ENCODE data around the gene MELTF.

DNA sequence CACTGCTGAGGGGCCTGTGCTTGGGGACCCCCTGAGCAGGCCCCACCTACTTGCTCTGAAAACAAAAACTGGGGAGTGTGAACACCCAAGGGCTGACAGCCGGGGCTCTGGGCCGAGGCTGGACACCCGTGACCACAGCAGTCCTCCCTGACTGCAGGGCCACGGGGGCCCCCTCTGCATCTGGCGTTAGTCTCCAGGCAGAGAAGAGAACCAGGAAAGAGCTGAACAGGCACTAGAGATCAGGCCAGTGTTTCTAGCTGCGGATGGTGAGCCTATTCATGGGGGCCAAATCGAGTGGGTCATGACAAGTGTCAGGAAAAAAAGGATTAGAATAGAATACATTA, 17.1 kb downstream of the MELTF start:
- TF ChIP-seq ZC3H10 (CRISPR knock-in tag; IDR thresholded peaks at IDR 0.05) (no peak), SNAI2 (CRISPR knock-in tag; IDR thresholded peaks at IDR 0.05) (no peak)
- TF ChIP-seq, protein P1, sequence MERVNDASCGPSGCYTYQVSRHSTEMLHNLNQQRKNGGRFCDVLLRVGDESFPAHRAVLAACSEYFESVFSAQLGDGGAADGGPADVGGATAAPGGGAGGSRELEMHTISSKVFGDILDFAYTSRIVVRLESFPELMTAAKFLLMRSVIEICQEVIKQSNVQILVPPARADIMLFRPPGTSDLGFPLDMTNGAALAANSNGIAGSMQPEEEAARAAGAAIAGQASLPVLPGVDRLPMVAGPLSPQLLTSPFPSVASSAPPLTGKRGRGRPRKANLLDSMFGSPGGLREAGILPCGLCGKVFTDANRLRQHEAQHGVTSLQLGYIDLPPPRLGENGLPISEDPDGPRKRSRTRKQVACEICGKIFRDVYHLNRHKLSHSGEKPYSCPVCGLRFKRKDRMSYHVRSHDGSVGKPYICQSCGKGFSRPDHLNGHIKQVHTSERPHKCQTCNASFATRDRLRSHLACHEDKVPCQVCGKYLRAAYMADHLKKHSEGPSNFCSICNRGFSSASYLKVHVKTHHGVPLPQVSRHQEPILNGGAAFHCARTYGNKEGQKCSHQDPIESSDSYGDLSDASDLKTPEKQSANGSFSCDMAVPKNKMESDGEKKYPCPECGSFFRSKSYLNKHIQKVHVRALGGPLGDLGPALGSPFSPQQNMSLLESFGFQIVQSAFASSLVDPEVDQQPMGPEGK (CRISPR knock-in tag; IDR thresholded peaks at IDR 0.05; ENCODE audit: borderline replicate concordance), result no peak
